ENCODE measurements around the gene PARD3B. TPM values are rescaled to one million over a fixed set of nuclear protein-coding genes. Genes with fewer than 3 reads are reported as not detected.

PARD3B gene
- total RNA-seq, 4 donors from 2014 or later = 21.8 to 85.6 (median 36.1) TPM

DNA sequence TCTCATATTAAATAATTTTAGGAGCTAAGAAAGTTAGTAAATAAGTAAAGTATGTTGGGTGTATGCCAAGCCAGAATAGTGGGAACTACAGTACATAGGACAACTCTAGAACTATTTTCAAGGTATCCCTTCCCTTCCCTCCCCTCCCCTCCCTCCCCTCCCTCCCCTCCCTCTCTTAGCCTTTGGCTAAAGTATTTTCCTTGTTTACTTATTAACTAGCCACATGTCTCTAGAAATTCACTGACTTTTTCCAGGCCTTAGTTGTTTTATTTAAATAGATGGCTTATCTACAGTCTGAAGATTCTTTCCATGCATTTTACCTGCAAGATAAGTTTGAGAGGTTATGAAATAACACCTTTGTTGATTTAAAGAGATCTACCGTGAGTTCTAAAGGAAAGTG, 402.1 kb downstream of the PARD3B start:
- H3K9me3 ChIP-seq = peaks cover 0 to 7% of the 10 kb centered on the region in 2 donors
- no peak for TF ChIP-seq POLR2A (IDR thresholded peaks at IDR 0.05)
- TF ChIP-seq, protein P1, sequence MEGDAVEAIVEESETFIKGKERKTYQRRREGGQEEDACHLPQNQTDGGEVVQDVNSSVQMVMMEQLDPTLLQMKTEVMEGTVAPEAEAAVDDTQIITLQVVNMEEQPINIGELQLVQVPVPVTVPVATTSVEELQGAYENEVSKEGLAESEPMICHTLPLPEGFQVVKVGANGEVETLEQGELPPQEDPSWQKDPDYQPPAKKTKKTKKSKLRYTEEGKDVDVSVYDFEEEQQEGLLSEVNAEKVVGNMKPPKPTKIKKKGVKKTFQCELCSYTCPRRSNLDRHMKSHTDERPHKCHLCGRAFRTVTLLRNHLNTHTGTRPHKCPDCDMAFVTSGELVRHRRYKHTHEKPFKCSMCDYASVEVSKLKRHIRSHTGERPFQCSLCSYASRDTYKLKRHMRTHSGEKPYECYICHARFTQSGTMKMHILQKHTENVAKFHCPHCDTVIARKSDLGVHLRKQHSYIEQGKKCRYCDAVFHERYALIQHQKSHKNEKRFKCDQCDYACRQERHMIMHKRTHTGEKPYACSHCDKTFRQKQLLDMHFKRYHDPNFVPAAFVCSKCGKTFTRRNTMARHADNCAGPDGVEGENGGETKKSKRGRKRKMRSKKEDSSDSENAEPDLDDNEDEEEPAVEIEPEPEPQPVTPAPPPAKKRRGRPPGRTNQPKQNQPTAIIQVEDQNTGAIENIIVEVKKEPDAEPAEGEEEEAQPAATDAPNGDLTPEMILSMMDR (IDR thresholded peaks at IDR 0.05) = no peak
- no peak overlapping the region for H3K27ac ChIP-seq
- H3K27me3 ChIP-seq = no peaks in the 10 kb centered on the region
- H3K4me1 ChIP-seq = no peaks in the 10 kb centered on the region
- intact Hi-C loops (cut with DNase I; ENCODE audit: low total_unique reads) = no loop called here
- DNase-seq = no peak
- no peaks in the 10 kb centered on the region for H3K36me3 ChIP-seq
- H3K4me3 ChIP-seq = no peak overlapping the region

DNA sequence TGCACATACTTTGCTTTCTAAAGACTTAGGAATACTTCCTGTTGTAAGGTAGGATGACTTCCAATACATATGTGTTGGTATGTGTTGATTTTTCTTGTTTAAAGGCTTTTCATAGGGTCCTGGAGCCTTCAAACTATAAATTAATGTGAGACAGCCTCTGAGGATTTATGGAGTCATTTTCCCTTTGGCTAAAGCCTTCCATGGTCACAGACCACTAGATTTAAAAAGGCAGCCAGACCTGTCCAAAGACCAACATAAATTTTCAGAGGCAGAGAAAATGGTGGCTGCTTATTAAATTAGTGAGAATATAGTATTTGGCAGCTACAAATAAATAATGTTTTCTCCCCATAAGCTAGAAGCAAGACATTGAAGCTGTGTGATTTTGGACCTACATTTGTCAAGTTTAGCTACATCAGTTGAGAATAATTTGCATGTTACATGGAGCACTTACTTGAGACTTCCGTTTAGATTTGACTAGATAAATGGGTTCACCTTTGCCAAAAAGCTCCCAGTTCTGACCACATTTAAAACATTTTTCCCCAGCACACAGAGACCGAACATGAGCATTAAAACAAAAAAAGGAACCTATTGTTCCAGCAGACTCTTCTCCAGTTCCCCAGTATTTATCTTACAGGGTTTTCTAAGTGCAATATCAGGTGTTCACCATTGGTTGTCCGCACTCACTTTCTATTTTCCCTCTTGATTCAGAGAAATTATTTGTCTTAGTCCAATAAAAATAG, 402.9 kb downstream of the PARD3B start:
- DNase-seq = no peak
- Histone ChIP-seq H3K36me3 (no peaks in the 10 kb centered on the region), H3K4me1 (no peaks in the 10 kb centered on the region), H3K27me3 (no peaks in the 10 kb centered on the region), H3K4me3 (no peak overlapping the region), H3K27ac (no peak overlapping the region), H3K9me3 (peaks cover 0 to 7% of the 10 kb centered on the region in 2 donors)
- intact Hi-C loops (cut with DNase I; ENCODE audit: low total_unique reads) = no loop called here
- TF ChIP-seq, protein P1 (IDR thresholded peaks at IDR 0.05) = no peak
- no peak for TF ChIP-seq POLR2A (IDR thresholded peaks at IDR 0.05)

DNA sequence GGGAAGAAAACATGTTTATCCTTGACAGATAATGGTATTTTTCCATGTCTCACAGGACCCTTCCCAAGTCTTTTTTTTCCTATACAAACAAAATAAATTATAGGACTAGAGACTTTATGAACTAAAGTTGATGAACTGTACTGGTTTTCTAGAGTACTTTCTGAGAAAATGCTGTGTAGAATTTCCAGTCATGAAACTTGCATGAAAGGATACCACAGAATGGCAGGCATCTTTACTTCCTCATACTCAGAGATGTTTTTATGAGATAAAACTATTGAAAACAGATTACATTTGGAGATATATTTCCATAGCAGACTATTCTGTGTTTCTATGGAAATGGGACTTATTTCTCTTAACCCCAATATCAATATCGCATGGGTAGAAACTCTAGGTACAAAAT, 403.5 kb downstream of the PARD3B start:
- Histone ChIP-seq H3K27me3 (no peaks in the 10 kb centered on the region), H3K4me1 (no peaks in the 10 kb centered on the region), H3K36me3 (no peaks in the 10 kb centered on the region), H3K27ac (no peak overlapping the region), H3K9me3 (peaks cover 0 to 7% of the 10 kb centered on the region in 2 donors), H3K4me3 (no peak overlapping the region)
- TF ChIP-seq, protein P1 (IDR thresholded peaks at IDR 0.05) = no peak
- intact Hi-C loops (cut with DNase I; ENCODE audit: low total_unique reads) = no loop called here
- DNase-seq = no peak

DNA sequence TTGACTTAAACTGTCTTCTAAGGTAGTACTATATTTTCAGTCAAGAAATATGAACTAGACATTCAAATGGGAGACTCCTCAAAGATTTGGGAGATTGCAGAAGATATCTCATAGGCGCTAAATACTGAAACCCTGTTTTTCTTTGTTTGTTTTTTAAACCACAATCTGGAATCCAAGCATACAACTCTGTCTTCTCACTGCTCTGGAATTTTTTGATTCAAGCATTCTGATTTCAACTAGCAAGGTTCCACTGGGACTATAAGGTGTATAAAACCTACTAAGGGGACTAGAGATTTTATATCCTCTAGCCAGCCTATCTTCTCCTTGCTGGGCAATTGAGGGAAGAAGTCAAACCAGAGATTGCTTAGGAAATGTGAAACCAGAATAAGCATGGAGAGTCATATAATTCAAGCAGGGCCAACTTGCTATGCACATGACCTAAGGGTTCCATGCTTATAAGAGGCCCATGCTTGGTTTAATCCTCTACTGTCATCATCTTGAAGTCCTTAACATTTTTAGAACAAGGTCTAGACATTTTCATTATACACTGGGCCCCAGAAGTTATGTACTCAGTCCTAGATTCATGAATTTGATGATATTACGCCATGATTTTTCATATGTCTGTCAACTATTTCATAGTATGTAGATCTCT, 405.5 kb downstream of the PARD3B start:
- H3K4me1 ChIP-seq = no peaks in the 10 kb centered on the region
- DNase-seq = no peak
- H3K36me3 ChIP-seq = no peaks in the 10 kb centered on the region
- H3K4me3 ChIP-seq = no peak overlapping the region
- no peaks in the 10 kb centered on the region for H3K27me3 ChIP-seq
- TF ChIP-seq POLR2A (IDR thresholded peaks at IDR 0.05) = no peak
- TF ChIP-seq, protein P1 (IDR thresholded peaks at IDR 0.05) = no peak
- no peaks in the 10 kb centered on the region for H3K9me3 ChIP-seq
- intact Hi-C loops (cut with DNase I; ENCODE audit: low total_unique reads) = no loop called here
- H3K27ac ChIP-seq = no peak overlapping the region

DNA sequence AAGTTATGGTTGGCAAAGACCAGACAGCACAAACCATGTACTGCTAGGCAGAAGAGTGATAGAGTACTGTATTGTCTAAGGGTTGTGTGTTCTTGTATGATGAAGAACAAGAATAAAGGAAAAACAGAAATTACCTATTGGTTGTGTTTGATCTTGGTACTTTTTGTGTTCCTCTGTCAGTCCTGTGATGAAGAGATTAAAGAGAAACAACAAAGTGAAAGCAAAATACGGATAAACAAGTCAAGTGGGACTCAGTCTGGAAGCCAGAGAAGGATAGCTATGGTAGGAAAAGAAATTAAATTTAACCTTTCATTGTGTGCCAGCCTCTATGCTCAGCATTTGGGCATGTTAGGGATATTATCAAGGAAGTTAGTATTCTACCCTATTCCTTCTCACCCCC, 413.1 kb downstream of the PARD3B start:
- intact Hi-C loops (cut with DNase I; ENCODE audit: low total_unique reads) = no loop called here
- Histone ChIP-seq H3K27ac (no peak overlapping the region), H3K4me3 (no peak overlapping the region)

More for the DNA sequence above, 413.1 kb downstream of the PARD3B start:
- no peak for TF ChIP-seq POLR2A (IDR thresholded peaks at IDR 0.05)
- TF ChIP-seq, protein P1 (IDR thresholded peaks at IDR 0.05) = no peak
- no peaks in the 10 kb centered on the region for H3K36me3 ChIP-seq
- no peaks in the 10 kb centered on the region for H3K27me3 ChIP-seq
- H3K9me3 ChIP-seq = no peaks in the 10 kb centered on the region
- no peak for DNase-seq
- no peaks in the 10 kb centered on the region for H3K4me1 ChIP-seq
